ENCODE results near the gene KICS2.
"Not testable (repeated sequence)": the region's sequence is repeated elsewhere in the genome, so short reads cannot be mapped to it uniquely, and the experiment has no call there.

GRCh38 chr12:64217643-64218042, 4.5 kb downstream of the KICS2 start:
- TF ChIP-seq CTCF (IDR thresholded peaks at IDR 0.05; ENCODE audit: low read length); EZH2 (optimal IDR thresholded peaks at IDR 0.05; ENCODE audit: low read depth, low read length): not testable (repeated sequence)
